Measurements from ENCODE around the gene RASSF5.

DNA sequence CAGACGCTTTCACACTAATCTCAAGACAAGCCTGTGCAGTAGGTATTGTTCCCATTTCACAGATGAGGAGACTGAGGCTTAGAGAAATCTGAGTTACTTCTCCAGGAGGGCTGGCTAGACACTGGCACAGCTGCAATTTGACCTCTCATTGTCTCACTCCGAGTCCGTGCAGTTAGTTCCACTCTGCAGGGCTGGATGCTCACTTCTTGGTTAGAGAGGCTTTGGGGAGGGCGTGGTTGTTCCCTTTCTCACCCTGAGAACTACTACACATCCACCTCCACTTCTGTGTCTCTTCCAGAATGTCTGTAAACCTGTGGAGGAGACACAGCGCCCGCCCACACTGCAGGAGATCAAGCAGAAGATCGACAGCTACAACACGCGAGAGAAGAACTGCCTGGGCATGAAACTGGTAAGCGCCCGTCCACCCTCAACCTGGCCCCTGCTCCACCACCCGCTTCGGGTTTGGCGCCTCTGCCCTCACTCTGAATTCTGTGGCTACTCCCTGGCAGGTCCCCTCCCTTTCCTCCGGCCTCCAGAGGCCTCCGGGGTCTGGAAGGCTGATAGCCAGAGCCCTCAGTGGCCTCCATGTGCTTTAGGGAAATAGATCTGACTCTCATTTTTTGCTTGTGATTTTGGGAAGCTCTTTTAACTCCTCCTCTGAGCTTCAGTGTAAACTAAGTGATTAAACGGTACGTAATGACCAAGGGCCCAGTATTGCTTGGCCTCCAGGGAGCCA, 75.8 kb downstream of the RASSF5 start:
- TF ChIP-seq, protein P1, sequence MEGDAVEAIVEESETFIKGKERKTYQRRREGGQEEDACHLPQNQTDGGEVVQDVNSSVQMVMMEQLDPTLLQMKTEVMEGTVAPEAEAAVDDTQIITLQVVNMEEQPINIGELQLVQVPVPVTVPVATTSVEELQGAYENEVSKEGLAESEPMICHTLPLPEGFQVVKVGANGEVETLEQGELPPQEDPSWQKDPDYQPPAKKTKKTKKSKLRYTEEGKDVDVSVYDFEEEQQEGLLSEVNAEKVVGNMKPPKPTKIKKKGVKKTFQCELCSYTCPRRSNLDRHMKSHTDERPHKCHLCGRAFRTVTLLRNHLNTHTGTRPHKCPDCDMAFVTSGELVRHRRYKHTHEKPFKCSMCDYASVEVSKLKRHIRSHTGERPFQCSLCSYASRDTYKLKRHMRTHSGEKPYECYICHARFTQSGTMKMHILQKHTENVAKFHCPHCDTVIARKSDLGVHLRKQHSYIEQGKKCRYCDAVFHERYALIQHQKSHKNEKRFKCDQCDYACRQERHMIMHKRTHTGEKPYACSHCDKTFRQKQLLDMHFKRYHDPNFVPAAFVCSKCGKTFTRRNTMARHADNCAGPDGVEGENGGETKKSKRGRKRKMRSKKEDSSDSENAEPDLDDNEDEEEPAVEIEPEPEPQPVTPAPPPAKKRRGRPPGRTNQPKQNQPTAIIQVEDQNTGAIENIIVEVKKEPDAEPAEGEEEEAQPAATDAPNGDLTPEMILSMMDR (IDR thresholded peaks at IDR 0.05), result no peak
- TF ChIP-seq POLR2AphosphoS5 (IDR thresholded peaks at IDR 0.05) (no peak), POLR2A (IDR thresholded peaks at IDR 0.05) (no peak)

All from transverse colon (tissue), 4 donors.